NCI-H2196 (cell line): Measurements from ENCODE around the gene SLC34A3.
A peak's percentile ranks its signal among the peaks of the same experiment; 100 is the strongest.

Source experiments
- DNase-seq: peaks from one replicate; lab custom pipeline; 2025; ENCODE audit not compliant: unreplicated experiment; lab: John Stamatoyannopoulos, UW

Gene SLC34A3

GRCh38 chr9:137217276-137218211, 13.2 kb upstream of the SLC34A3 start:
- DNase-seq, result peak; percentile 91

DNA sequence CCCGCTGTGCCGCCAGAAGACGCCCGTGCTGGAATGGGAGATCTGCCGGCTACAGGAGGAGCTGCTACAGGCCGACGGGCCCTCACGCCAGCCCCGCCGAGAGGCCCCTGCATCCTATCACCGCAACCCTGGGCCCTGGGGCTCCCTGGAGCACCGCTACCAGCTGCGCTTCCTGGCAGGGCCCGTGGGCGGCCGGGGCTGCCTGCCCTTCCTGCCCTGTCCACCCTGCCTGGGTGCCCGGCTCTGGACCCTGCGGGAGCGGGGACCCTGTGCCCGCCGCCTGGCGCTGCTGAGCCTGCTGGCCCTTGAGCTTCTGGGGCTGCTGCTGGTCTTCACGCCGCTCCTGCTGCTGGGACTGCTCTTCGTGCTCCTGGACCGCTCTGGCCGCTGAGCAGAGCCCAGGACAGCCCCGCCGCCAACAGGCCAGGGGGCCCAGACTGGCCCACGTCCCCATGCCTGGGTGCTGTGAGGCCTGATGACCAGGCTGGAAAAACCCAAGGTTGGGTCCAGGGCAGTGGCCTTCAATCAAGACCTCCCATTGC, 12.4 kb upstream of the SLC34A3 start:
- no peak for DNase-seq

- peak; percentile 64 for DNase-seq
These were observed 11.9 kb upstream of the SLC34A3 start for GRCh38 chr9:137218754-137219271.

DNA sequence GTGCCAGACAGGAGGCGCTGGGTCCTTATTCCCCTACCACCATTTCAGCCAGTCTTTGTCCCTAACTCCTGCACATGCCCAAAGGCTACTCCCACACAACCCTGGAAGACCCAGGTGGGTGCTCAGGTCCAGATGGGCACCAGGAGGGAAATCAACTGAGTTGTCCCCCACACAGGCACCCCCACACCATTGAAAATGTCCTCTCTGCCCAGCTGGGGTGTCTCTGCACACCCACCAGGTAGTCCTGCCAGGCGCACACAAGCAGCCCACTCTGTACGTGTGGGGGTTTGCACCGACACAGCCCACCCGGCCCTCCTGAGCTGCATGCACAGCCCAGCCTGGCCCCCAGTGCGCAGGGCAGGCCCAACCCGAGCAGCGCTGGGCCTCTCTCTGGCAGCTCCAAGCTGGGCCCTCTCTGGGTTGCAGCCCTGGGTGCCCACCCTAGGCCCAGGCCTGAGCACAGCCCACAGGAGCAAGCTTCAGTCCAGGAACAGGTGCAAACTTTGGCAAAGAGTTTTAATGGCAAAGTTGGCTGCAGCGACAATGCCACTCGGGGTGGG, 10.9 kb upstream of the SLC34A3 start:
- DNase-seq, result no peak

DNA sequence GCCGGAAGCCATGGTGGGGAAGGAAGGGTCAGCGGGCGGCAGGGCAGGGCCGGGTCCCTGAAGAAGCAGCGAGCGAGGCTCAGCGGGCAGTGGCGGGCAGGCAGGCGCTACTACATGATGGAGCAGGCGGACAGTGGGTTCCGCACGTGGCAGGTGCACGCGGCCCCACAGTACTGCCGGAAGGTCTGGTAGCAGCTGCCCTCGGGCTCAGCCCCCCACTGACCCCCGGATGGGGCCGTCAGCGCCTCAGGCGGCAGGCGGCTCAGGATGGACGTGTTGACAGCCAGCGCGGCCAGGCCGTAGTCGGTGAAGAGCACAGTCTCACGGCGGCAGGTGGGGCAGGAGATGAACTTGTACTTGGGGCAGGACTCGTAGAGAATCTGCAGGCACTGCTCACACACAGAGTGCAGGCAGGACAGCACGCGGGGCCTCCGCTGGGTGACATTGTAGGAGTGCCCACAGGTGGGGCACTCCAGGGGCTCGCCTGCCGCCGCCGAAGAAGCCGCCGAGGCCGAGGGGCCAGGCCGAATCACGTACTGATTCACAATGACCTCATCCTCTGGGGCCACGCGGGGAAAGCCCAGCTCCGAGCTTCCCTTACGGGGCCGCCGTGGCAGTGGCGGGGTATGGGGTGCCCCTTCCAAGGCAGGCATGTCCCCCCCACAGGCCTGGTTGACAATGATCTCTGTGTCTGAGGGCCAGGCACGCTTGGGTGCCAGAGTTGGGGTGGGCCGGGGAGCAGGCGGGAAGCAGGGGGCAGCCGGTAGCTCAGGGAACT, 10.2 kb upstream of the SLC34A3 start:
- DNase-seq, result no peak

DNA sequence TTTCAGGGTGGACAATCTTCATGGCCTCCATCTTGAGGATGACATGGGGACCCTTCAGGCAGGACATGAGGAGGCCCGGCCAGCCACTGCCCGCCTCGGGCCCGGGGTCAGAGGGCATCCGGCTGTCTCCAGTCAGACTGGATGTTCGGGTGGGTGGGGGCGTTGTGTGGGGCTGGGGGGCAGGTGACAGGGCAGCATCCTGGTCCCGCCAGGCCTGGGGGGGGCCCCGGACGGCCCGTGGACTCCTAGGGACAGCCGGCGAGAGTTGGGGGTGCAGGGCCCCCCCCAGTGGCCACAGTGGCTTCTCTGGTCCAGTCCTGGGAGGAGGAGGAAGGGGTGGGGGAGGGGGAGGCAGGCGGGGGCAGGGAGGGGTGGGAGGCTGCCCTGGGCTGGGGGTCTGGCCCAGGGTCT, 9.6 kb upstream of the SLC34A3 start:
- DNase-seq, result no peak

DNA sequence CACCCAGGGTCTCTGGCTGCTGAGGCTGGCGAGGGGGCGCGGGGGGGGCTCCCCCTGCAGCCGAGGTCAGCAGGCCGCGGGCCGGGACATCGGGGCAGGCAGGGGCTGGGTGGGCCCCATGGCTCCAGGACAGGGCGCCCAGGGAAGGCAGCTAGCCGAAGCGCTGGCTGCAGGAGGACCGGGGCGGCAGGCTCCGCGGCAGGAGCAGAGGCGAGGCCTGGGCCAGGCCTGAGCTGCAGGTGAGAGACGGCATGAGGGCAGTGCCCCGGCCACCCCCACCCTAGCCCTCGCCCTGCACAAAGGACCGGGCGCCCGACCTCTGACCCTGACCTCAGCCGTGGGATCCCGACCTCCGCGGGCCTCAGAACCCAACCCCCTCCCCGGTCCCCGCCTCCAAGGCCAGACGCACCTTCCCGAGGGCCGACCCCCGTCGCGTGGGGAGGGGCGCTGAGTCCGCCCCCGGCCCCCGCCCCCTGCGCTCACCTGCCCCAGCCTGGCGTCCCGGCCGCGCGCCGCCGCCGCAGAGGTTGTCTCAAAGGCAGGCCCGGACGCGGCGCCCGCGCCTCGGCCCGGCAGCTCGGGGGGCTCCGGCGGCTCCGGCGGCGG, 9.1 kb upstream of the SLC34A3 start:
- DNase-seq, result peak; percentile 52

GRCh38 chr9:137222190-137223077, 8.3 kb upstream of the SLC34A3 start, which contains the start of gene RNF208:
Gene RNF208 (minus strand): TSS chr9:137222240. CDS start chr9:137221212, 1,028 bp downstream.
- DNase-seq, result no peak

GRCh38 chr9:137223078-137223970, 7.4 kb upstream of the SLC34A3 start:
- peak; percentile 97 for DNase-seq

- DNase-seq, result no peak
These were observed 5.6 kb upstream of the SLC34A3 start, which contains the start of gene CYSRT1 for GRCh38 chr9:137224830-137225694. Gene CYSRT1 (plus strand): TSS chr9:137225174. CDS start chr9:137225622, 448 bp downstream.

- no peak for DNase-seq
These were observed 4.9 kb upstream of the SLC34A3 start for GRCh38 chr9:137225699-137226331.

- DNase-seq, result no peak
These were observed 4.2 kb upstream of the SLC34A3 start for GRCh38 chr9:137226338-137227053.

DNA sequence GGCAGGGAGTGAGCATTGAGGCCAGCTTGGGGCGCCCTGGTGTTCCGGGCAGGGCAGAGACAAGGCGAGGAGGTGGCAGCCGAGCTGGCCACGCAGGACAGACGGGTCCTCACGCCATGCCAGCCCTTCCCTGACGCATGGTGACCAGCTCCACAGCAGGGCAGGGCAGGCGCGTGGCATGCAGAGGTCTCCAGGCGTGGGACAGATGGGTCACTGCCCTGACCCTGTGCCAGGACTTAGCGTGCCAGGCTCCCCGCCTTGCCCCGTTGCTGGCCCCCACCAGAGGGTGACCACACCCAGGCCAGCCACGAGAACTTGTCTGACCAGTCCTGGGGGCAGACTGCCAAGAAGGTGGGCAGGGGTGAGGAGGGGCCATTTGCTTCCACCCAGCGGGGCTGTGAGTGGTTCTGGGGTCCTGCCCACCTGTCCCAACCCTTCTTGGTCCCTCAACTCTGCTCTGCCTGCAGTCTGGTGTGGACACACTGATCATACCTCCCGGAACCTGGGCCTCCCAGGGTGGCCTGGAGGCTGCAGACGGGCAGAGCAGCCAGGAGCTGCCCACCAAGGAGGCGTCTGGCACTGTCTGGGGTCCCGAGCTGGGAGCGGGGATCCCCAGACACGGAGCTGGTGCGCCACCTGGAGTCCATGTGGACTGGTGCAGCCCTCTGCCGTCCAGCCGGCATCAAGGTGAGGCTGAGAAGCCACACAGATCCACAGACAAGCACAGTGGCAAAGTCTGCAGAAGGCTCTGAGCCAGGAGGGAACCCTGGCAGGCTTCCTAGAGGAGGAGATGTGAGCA, 3.4 kb upstream of the SLC34A3 start, which contains the start of gene RNF224:
Gene RNF224 (plus strand): TSS at position 449 of the 799 bp plus-strand sequence. CDS start 834 bp downstream, outside the sequence.
- peak; percentile 84 for DNase-seq

- peak; percentile 20 for DNase-seq
These were observed 2.7 kb upstream of the SLC34A3 start for GRCh38 chr9:137227853-137228505.

DNA sequence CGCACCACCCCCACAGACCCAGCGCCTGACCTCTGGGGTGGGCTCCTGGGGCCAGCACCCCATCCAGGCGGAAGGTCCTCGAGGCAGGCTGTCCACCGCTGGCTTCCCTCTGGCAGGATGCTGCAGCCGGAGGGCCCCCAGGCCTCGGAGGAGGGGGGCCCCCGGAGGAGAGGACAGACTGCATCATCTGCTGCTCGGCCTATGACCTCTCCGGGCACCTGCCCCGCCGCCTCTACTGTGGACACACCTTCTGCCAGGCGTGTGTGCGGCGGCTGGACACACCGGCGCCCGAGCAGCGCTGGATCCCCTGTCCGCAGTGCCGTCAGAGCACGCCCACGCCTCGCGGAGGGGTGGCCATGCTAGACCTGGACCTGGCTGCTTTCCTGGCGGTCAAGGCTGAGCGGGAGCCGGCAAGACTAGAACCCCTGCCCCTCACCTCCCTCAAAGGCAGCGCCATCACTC, 2.2 kb upstream of the SLC34A3 start:
- peak; percentile 66 for DNase-seq
